ENCODE measurements around the gene RIPK1.

Gene RIPK1

DNA sequence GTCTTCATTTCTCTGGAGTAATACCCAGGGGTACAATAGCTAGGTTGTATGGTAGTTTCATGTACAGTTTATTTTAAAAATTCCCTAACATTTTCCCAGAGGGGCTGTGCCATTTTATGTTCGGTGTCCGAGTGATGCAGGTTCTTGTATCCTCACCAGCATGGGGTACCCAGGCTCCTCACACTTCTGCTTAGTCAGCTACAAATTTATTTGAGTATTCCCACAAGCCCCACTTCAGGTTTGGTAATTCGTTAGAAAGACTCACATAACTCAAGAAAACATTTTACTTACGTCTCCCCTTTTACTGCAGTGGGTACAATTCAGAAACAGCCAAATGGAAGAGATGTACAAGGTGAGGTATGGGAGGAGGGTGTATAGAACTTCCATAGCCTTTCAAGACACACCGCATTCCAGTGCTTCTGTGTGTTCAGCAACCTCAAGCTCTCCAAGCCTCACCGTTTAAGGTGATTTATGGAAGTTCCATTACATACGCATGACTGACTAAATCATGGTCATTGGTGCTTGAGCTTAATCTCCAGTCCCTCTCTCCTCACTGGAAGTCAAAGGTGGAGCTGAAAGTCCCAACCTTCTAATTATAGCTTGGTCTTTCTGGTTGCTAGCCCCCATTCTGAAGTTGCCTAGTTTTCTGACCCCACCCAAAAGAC, 18.1 kb downstream of the RIPK1 start:
- no peak for DNase-seq

DNA sequence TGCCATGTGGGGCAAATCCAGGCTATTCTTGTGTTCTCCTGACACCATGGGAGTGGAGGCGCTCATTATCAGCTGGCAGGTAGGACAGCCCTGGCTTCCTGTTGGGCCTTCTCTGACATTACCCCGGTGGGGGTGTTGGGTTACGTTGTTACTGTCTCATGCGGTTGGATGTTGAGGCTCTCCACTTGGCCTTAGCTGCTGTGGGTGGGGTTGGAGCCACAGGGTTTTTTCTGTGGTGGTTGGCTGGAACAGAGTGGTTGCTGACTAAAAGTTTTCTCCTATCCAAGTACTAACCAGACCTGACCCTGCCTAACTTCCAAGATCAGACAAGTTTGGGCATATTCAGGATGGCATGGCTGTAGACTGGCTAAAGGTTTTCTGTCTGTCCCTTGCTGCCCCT, 20.2 kb downstream of the RIPK1 start:
- DNase-seq = no peak

DNA sequence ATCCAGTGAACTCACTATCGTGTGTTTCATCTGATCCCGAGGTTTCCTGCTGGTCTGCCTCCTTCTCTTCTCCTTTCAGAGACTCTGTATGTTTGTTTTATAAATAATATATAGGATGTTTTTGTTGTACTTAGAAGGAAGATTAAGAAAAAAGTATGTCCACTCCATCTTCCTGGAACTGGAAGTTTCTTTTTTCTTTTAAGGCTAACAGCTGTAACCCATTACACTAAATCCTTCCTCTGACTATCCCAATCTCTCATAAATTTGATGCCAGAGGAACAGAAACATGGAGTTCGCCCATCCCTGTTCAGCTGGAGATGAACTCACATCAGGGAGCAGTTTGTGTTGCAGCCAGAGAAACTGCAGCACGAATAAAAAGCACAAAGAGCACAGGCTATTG, 20.7 kb downstream of the RIPK1 start:
- DNase-seq = no peak

DNA sequence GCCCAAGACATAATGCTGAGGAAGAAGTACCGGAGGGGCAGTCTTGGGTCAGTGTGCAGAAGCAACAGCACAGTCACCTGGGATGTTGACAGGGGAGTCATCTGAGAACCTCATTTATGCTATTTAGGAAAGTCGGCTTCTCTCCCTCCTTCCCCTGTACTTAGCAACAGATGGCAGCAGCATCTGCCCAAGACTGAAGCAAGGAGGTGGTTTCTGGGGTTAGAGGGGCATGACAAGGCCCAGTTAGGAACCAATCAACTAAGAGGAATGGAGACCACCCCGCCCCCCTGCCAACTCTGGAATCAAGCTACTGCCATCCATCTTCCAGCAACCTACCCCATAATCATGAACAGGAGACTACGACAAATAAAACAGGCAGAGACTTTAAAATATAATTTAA, 21.7 kb downstream of the RIPK1 start:
- DNase-seq = no peak

DNA sequence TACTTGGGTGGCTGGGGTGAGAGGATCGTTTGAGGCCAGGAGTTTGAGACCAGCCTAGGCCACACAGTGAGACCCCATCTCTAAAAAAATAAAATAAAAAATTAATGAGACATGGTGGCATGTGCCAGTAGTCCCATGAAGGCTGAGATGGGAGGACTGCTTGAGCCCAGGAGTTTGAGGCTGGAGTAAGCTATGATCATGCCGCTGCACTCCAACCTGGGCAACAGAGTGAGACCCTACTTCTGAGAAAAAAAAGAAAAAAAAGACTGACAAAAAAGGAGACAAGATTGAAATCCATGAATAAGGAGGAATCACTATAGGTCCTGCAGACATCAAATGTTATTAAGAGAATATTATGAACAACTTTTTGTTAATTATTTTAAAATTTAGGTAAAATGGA, 26.5 kb downstream of the RIPK1 start:
- DNase-seq = no peak

DNA sequence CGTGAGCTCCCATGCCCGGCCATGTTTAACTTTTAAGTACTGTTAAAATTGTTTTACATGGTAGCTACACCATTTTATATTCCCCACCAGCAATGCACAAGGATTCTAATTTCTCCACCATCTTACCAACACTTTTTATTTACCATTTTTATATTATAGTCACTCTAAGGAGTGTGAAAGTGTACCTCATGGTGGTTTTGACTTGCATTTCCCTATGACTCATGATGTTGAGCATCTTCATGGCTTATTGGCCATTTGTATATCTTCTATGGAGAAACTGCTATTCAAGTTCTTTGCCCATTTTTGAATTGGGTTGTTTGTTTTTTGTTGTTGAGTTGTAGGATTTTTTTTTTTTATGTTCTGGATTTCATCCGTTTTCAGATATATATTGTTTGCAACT, 34.6 kb downstream of the RIPK1 start:
- no peak for DNase-seq

DNA sequence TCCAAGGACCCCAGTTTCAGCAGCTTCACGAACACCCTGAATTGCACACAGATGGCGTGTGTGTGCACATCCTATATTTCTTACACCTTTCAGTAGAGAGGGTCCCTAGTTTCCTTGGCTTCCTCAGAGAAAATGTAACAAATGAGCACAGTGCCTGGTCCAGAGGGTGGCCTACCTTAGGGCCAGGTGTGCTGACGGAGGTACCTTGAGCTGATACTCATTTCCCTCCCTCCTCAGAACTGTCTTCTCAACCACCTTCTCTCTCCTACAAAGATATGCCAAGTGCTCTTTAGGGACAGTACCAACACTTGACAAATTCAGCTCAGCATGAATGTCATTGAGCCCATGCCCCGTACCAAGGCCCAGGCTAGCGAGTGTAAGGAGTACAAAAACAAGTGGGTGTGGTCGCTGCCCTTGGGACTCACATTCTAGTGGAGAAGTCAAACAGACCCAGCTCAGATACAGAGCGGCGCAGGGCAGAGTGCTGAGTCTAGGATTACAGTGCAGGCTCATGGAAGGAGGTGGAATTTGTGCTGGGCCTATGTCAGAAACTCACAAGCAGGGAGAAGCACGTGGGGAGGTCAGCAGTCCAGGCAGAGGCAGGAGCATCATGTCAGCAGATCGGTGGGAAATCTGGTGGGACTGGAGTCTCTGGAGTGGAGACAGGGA, 40.6 kb downstream of the RIPK1 start:
- peak in 1 of 3 experiments; percentile 57 for DNase-seq

DNA sequence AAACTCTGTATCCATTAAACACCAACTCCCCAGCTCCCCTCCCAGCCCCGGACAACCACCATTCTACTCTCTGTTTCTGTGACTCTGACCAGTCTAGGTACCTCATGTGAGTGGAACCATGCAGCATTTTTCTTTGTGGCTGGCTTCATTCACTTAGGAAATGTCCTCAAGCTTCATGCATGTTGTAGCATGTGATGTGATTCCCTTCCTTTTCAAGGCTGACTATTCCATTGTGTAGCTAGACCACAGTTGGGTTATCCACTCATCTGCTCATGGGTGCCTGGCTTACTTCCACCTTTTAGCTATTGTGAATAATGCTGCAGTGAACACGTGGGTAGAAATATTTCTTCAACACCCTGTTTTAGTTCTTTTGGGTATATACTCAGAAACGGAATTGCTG, 41.5 kb downstream of the RIPK1 start:
- no peak for DNase-seq

DNA sequence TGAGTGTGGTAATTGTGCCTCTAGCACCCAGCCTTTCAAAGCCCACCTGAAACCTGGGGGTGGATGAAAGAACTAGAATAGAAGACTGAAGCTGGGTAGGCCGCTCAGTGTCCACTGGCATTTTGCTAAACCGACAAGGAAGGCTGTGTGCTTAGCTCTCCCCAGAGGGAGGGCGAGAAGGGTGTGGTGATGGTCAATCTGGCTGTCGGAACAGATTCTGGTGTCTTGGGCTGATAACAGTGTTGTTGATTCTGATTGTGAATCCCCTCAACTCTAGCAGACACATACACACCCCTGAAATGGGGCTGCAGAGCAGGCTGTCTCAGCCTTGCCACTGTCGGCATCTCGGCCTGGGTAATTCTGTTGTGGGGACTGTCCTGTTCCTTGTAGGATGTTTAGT, 46.1 kb downstream of the RIPK1 start:
- no peak for DNase-seq

DNA sequence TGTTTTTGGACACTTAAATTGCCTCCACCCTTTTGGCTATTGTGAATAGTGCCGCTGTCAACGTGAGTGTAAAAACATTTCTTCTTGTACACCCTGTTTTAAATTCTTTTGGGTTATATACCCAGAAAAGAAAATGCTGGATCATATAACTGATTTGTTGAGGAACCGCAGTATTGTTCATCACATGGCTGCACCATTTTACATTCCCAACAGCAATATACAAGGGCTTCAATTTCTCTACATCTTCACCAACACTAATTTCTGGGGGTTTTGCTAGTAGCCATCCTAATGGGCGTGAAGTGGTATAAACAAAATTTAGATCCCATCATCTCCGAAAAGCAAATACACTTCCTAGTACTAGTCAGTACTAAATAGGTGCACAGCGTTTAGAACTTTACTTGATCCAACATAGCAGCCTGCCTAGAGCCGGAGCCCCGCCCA, 49.6 kb downstream of the RIPK1 start:
- DNase-seq = peak in 1 of 3 experiments; percentile 54

DNA sequence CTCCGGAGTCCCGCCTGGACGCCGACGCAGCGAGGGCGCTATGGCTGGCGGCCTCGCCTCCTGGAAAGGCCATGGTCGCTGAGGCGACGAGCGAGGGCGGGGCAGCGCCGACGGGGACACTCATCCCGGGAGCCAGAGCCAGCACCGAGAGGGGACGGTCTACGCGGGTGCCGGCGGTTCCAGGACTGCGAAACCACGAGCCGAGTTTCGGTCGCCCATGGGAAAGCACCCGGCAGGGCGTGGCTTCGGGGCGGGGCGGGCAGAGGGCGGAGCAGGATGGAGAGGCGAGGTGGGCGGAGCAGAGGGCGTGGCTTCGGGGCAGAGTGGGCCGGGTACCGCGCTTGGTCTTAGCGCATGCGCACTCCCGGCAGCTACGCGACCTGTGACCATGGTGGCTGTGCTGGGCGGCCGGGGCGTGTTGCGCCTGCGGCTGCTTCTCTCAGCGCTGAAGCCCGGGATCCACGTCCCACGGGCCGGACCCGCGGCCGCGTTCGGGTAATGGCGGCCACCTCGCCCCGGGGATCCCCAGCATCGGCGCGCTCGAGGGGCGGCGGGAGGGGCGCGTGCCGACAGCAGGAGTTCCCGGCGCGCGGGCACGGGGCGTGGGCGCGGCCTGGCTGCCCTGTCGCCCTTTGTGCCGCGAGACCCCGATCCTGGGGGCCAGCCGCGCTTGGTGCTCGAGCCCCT, 50.2 kb downstream of the RIPK1 start, which contains the start of gene BPHL:
Gene BPHL (plus strand): TSS at position 359 of the 687 bp plus-strand sequence. CDS start 30 bp downstream, at position 389.
- peak; percentile 94 to 97 (median 97) for DNase-seq

DNA sequence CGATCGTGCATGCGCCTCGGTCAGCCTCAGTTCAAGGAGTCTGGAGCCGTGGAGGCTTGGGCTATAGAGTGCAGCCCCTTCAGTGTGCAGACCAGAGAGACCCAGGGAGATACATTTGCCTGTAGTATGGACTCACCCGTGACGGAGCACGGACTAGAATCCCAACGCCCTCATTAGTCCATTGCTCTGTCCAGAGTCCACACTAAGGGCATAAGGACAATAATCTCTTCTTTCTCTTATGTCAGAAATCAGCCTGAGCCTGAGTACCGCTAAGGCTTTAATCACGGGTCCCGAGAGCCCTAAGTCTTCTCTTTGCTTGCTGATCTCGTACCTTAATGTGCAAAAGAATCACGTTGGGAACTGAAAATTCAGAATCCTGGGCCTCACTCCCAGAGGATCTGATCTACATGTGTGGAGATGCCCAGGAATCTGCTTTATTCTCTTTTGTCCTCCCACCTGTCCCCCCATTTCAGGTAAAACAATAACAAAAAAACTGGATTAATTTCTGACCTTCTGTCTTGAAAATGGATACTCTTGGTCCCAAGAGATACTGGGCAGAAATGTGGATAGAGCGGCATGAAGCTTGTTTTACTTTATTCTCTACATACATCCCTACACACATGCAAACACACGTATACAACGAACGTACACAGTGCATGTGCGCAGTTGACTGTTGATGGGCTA, 50.9 kb downstream of the RIPK1 start:
- peak in 1 of 3 experiments; percentile 83 for DNase-seq

DNA sequence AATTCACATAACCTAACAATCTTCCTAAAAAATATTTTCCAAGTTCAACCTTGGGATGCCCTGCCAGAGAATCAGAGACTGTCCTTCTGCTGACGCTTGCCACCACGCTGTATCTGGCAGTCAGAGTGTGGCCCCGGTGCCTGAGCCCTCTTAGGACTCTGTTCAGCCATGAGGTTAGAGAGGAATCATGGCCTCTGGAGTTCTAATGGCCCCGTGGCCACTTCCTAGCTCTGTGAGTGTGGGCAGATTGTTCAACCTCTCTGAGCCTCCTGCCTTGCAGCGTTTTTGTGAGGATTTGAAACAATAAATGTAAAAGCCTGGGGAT, 52.4 kb downstream of the RIPK1 start:
- no peak for DNase-seq

DNA sequence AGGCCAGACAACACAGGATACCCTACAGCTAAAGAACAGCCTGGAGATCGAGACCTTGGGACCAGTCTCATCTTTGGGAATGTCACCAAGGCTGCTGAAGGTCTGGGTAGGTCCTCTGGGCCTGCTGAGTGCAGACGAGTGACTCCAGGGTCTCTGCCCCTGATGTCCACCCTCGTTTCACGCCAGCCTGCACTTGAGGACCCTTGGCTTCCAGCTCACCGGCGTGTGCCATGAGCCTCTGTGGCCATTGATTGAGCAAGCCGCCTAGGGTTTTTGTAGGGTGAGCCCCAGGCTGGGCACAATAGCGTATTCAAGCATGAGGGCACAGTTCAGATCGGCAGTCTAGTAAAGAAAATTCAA, 54.5 kb downstream of the RIPK1 start:
- no peak for DNase-seq

DNA sequence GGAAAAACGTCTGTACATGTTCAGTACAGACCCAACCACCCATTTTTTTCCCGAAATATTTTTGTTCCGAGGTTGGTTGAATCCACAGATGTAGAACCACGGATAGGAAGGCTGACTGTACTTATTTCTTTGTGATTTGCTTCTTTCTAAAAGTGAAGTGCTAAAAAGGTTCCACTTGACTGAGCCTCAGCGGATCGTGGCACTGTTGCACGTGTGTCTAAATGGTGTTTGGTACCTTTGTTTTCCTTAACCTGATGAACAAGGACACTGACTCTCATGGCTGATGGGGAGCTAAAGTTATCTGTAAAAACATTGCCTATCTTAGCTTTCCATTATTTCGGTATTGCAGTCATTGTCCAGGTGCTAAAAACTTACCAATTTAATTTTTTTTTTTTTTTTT, 56.4 kb downstream of the RIPK1 start:
- DNase-seq = peak in 1 of 3 experiments; percentile 81

DNA sequence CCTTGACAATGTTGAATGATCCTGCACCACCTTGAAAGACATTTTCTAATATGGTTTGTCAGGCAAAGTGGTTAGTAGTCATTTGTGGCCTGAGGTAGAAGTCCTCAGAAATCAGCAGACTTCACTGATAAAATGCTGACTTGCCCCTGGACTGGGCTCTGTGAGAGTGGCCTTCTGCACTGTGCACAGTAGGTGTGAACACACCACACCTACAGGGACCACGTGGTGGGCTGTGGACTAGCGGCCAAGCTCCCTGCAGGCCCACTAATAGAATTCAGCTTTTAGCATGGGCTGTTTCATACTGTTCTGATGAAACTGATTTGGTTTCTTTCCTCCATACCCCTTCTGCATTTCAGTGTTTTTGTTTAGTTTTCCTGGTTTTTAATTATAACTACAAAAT, 57.5 kb downstream of the RIPK1 start:
- no peak for DNase-seq

DNA sequence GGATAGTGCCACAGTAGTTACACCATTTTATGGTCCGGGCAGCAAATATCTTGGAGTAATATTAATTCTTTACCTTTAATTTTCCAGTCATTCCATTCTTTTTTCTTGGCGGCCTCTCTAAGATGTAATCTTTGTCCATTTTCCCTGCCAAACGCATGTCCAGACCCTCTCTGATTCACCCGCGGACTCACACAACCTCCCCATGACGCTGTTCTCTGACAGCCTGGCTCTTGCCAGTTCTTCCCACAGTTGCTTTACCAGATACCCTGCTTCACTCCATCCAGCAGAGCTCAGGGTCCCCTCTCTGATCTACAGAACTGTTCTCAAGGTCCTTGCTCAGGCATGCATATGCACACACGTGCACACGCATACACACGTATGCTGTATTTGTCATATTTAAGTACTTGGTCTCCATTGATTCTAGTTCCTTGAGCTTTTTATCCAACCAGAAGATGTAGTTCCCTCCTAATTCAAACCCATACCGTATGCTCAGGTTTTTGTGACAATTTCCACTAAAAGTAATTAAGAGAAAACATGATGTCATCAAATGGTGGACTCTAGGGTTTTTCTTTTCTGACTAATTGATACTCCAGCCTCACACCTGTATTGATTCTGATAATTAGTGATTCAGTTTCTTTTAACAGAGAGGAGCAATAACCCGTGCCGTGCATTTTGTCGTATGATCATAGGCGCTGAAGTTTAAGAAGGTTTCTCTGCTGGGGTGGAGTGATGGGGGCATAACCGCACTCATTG, 60.2 kb downstream of the RIPK1 start:
- no peak for DNase-seq

DNA sequence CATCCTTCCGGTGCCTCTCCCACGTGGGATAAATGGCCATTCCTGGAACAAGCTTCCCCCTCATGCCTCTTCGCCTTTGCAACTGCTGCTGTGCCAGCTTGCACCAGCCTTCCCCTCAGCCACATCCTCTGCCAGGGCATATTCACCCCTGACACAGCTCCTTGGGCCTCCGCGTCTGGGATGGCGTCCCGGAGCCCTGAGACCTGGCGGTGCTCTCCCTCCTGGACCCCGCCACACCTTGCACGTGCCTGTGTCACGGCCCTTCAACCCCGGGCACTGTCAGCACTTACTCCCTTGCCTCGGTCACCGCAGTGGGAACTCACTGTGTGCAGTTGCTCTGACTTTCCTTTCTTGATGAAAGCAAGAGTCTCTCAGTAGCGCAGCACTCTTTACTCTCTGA, 63.4 kb downstream of the RIPK1 start:
- DNase-seq = no peak

DNA sequence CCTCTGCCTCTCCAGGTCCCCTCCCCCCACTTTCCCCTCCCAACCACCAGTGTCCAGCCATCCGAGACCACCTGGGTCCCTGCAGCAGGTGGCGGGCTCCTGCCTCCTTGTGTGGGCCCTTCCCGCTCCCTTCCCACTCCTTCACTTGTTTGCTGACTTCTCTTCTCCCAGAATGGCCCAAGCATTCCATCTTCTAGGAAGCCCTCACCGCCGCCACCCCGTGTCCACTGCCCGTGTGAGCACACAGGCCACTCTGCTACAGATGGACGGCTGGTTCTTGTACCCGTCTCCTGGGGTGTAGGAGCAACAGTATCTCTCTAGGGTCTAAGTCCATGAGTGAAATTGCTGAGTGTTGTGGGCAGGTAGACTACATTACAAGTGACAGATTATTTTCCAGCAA, 65.2 kb downstream of the RIPK1 start:
- DNase-seq = no peak

DNA sequence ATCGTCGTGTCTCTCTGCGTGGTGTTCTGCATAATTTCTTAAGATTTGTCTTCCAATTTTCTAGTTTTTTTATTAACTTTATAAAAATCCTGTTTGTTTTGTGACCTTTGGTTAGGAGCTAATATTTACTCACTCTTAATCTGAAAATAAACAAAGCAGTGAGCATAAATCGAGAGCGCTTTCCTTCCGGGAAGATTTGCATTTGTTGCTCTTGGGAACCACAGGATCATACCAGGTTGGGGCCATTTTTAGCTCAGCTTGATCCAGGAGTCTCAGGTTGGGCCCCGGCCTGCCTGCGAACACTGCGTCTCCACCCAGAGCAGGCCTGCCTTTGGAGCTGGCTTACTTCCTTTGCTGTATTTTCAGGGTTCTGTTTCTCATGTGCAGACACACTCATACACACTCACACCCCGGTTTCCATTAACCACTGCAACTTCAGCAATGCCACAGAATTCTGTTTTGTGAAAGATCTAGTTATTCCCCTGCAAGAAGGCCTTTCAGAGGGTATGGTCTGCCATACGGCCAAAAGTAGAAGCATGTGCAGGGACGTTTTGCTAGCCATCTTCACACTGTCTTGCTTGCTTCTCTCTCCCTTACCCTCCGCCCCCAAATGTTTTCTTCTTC, 67.5 kb downstream of the RIPK1 start:
- DNase-seq = no peak

DNA sequence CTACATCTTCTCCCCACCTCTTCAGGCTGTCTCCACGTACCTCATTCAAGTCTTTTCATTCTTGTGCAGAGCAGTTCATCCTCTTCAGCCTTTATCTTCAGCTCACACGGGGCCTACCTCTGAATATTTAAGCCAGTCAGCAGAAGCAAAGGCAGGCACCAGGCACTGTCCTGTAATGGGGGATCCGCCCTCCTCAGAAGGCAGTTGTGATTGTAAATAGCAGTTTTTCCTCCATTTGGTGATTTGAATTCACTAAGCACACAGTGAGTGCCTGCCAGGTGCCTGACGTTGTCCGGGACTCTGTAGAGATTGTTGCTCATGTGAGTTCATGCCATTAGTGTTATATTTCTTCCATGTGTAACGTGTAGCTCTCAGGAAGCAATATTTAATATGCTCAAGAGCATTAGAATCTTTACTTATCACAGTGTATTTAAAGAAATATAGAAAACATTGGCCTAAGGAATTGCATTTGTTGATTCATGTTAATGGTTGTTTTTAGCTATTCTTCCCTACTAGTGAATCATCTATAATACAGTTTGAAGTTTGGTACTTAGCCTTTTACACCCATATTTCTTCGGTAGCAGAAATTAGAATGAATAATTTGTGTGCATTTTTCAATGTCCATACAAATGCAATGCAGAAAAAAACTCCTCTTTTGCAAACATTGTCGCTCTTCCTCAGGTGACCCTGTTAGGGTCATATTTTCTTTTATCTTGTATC, 68.2 kb downstream of the RIPK1 start:
- no peak for DNase-seq
